GM13977 (cell line): ENCODE data around the gene HES7.

ENCODE experiments used
- DNase-seq: peaks from one replicate; pipeline ENCODE4 v3.0.0; 2012; ENCODE audit warnings: low spot score
- CTCF ChIP-seq: IDR thresholded peaks from 2 replicates; pipeline ENCODE4 v1.5.1; 2012; ENCODE audit warnings: mild to moderate bottlenecking, control low read depth; ENCODE audit not compliant: insufficient read depth; ENCODE audit errors: extremely low read depth, missing control alignments
- in situ Hi-C: fragments of 300-500 bp; cut with MboI; formaldehyde crosslinking; loops from one replicate; pipeline ENCODE4 v1.12.0; 2022; ENCODE audit warnings: low sequenced_read_pairs, low pct_unique_long_range_greater_than_20kb, mixed read lengths, inconsistent platforms; ENCODE audit not compliant: unreplicated experiment

Gene HES7

GRCh38 chr17:8073627-8074484, 50.0 kb downstream of the HES7 start:
- peak; percentile 91 for DNase-seq
- in situ Hi-C loops, result no loop called here
- peak; percentile 96 for TF ChIP-seq CTCF

- no peak for DNase-seq
- TF ChIP-seq CTCF, result no peak
- in situ Hi-C loops, result no loop called here
Measured at GRCh38 chr17:8072729-8073461, 51.0 kb downstream of the HES7 start.

- no peak for TF ChIP-seq CTCF
- DNase-seq, result no peak
- in situ Hi-C loops, result no loop called here
Measured at GRCh38 chr17:8072341-8072728, 51.6 kb downstream of the HES7 start.

GRCh38 chr17:8071496-8071895, 52.4 kb downstream of the HES7 start:
- in situ Hi-C loops, result no loop called here
- no peak for DNase-seq
- no peak for TF ChIP-seq CTCF
